ENCODE results near the gene ZFAND3. TPM values are rescaled to one million over a fixed set of nuclear protein-coding genes. Genes with fewer than 3 reads are reported as not detected.
A peak's percentile ranks its signal among the peaks of the same experiment; 100 is the strongest.

ZFAND3 gene
- total RNA-seq, 4 donors from 2014 or later: 30.5 to 57.4 (median 53.3) TPM

- TF ChIP-seq, protein P1, sequence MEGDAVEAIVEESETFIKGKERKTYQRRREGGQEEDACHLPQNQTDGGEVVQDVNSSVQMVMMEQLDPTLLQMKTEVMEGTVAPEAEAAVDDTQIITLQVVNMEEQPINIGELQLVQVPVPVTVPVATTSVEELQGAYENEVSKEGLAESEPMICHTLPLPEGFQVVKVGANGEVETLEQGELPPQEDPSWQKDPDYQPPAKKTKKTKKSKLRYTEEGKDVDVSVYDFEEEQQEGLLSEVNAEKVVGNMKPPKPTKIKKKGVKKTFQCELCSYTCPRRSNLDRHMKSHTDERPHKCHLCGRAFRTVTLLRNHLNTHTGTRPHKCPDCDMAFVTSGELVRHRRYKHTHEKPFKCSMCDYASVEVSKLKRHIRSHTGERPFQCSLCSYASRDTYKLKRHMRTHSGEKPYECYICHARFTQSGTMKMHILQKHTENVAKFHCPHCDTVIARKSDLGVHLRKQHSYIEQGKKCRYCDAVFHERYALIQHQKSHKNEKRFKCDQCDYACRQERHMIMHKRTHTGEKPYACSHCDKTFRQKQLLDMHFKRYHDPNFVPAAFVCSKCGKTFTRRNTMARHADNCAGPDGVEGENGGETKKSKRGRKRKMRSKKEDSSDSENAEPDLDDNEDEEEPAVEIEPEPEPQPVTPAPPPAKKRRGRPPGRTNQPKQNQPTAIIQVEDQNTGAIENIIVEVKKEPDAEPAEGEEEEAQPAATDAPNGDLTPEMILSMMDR (IDR thresholded peaks at IDR 0.05): no peak
- no peak for TF ChIP-seq POLR2A (IDR thresholded peaks at IDR 0.05)
- Histone ChIP-seq H3K27ac (no peak overlapping the region), H3K9me3 (no peaks in the 10 kb centered on the region), H3K4me1 (peaks cover 0 to under 1% (median 0%) of the 10 kb centered on the region in 4 donors), H3K4me3 (no peak overlapping the region), H3K36me3 (no peaks in the 10 kb centered on the region), H3K27me3 (no peaks in the 10 kb centered on the region)
- DNase-seq: peak in 1 of 3 donors; percentile 44
Observed at GRCh38 chr6:38164671-38165108, 345.2 kb downstream of the ZFAND3 start.

- peak in 1 of 3 donors; percentile 29 for DNase-seq
- TF ChIP-seq, protein P1 (IDR thresholded peaks at IDR 0.05): no peak
- no peak for TF ChIP-seq POLR2A (IDR thresholded peaks at IDR 0.05)
- Histone ChIP-seq H3K27ac (no peak overlapping the region), H3K4me1 (peaks cover 0 to 15% (median 0%) of the 10 kb centered on the region in 4 donors), H3K36me3 (no peaks in the 10 kb centered on the region), H3K4me3 (no peak overlapping the region), H3K9me3 (no peaks in the 10 kb centered on the region), H3K27me3 (no peaks in the 10 kb centered on the region)
Observed at GRCh38 chr6:38166411-38167240, 347.1 kb downstream of the ZFAND3 start.

GRCh38 chr6:38167598-38167997 lies 348.1 kb downstream of the ZFAND3 start:
- H3K27ac ChIP-seq: no peak overlapping the region
- H3K36me3 ChIP-seq: no peaks in the 10 kb centered on the region
- DNase-seq: peak in 1 of 3 donors; percentile 34
- TF ChIP-seq POLR2A (IDR thresholded peaks at IDR 0.05): no peak
- TF ChIP-seq, protein P1 (IDR thresholded peaks at IDR 0.05): no peak
- no peaks in the 10 kb centered on the region for H3K27me3 ChIP-seq
- H3K4me3 ChIP-seq: no peak overlapping the region
- no peaks in the 10 kb centered on the region for H3K9me3 ChIP-seq
- peaks cover 0 to 24% (median 0%) of the 10 kb centered on the region in 4 donors for H3K4me1 ChIP-seq

DNA sequence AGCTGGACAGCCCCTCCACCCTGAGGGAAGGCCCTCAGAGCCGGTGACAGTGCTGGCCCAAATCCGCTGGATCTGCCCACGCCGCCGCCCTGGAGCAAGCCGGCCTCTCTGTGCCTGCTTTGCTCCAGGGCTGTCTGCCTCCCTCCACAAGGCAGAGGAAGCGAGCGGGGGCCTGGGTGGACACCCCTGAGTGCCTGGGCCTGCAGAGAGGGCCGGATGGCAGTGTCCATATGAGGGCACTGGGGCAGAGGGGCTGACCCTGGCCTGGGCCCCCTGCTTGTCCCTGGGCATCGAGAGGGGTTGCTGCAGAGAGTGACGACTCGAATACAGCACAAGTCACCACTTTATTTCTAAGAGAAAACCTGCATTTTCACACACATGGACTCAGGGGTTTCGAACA lies 348.6 kb downstream of the ZFAND3 start:
- peak in 1 of 3 donors; percentile 19 for DNase-seq
- Histone ChIP-seq H3K27ac (no peak overlapping the region), H3K4me3 (no peak overlapping the region), H3K27me3 (no peaks in the 10 kb centered on the region), H3K4me1 (peaks cover 0 to 29% (median 0%) of the 10 kb centered on the region in 4 donors), H3K36me3 (no peaks in the 10 kb centered on the region), H3K9me3 (no peaks in the 10 kb centered on the region)
- no peak for TF ChIP-seq POLR2A (IDR thresholded peaks at IDR 0.05)
- TF ChIP-seq, protein P1 (IDR thresholded peaks at IDR 0.05): no peak

DNA sequence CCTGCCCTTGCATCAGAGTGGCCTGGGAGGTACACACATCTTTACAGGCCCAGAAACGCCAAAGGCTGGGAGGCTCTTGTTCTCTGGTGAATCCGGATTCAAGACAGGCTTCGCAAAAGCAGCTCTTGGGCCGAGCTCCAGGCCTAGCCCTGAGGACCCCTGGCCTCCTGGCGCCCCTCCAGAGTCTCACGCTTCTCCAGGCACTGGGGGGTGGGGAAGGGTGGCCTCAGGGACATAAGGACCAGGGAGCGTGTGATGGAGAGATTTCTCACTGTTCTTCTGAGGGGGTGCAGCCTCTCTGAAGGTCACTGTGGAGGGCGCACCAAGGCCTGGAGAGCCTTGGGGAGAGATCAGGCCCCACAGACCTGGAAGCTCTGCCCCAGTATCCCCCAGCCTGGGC lies 349.2 kb downstream of the ZFAND3 start:
- peaks cover 0 to 35% (median 0%) of the 10 kb centered on the region in 4 donors for H3K4me1 ChIP-seq
- DNase-seq: peak in 1 of 3 donors; percentile 29
- TF ChIP-seq, protein P1 (IDR thresholded peaks at IDR 0.05): no peak
- no peak for TF ChIP-seq POLR2A (IDR thresholded peaks at IDR 0.05)
- H3K27ac ChIP-seq: no peak overlapping the region
- no peaks in the 10 kb centered on the region for H3K36me3 ChIP-seq
- H3K4me3 ChIP-seq: no peak overlapping the region
- H3K27me3 ChIP-seq: no peaks in the 10 kb centered on the region
- H3K9me3 ChIP-seq: no peaks in the 10 kb centered on the region

Measured in Peyer's patch (tissue), 4 donors.